ENCODE results near the gene AFMID. TPM values are rescaled to one million over a fixed set of nuclear protein-coding genes. Genes with fewer than 3 reads are reported as not detected.

AFMID gene
- total RNA-seq, 1 experiment from 2014 or later, result 65.0 TPM

- no peak for DNase-seq (ENCODE audit: low spot score)
- no peak for TF ChIP-seq EZH2 (IDR thresholded peaks at IDR 0.05; ENCODE audit: borderline replicate concordance, low read depth, low read length, poor library complexity, severe bottlenecking)
- no peak for TF ChIP-seq CTCF (conservative IDR thresholded peaks at IDR 0.05; ENCODE audit: low read depth, low read length)
- Histone ChIP-seq H3K27me3 (replicated peaks; ENCODE audit: insufficient read depth, low read depth, low read length, poor library complexity) (peaks cover 8% of the 10 kb centered on the region), H3K4me3 (ENCODE audit: low read depth, low read length, poor library complexity, severe bottlenecking) (no peak overlapping the region), H3K4me1 (ENCODE audit: insufficient read depth, low read length, poor library complexity, severe bottlenecking) (no peaks in the 10 kb centered on the region), H3K36me3 (ENCODE audit: insufficient read depth, low read length, poor library complexity, severe bottlenecking) (no peaks in the 10 kb centered on the region), H3K9me3 (ENCODE audit: low read depth, low read length, poor library complexity, severe bottlenecking) (no peaks in the 10 kb centered on the region), H3K27ac (ENCODE audit: low read depth, low read length, poor library complexity, severe bottlenecking) (no peak overlapping the region)
- ChIA-PET CTCF (no interaction called here), POLR2A (ENCODE audit: low non-redundant PET) (no interaction called here)
- no TSS peak for BruUV-seq (replicated peaks)
- intact Hi-C loops (cut with micrococcal nuclease; ENCODE audit: unreplicated experiment), result no loop called here
Observed at GRCh38 chr17:78236362-78237127, 49.4 kb downstream of the AFMID start.

- Histone ChIP-seq H3K9me3 (ENCODE audit: low read depth, low read length, poor library complexity, severe bottlenecking) (no peaks in the 10 kb centered on the region), H3K4me1 (ENCODE audit: insufficient read depth, low read length, poor library complexity, severe bottlenecking) (no peaks in the 10 kb centered on the region), H3K27me3 (replicated peaks; ENCODE audit: insufficient read depth, low read depth, low read length, poor library complexity) (no peaks in the 10 kb centered on the region), H3K4me3 (ENCODE audit: low read depth, low read length, poor library complexity, severe bottlenecking) (no peak overlapping the region), H3K36me3 (ENCODE audit: insufficient read depth, low read length, poor library complexity, severe bottlenecking) (no peaks in the 10 kb centered on the region), H3K27ac (ENCODE audit: low read depth, low read length, poor library complexity, severe bottlenecking) (no peak overlapping the region)
- intact Hi-C loops (cut with micrococcal nuclease; ENCODE audit: unreplicated experiment), result no loop called here
- POLR2A ChIA-PET (ENCODE audit: low non-redundant PET), result no interaction called here
- TF ChIP-seq EZH2 (IDR thresholded peaks at IDR 0.05; ENCODE audit: borderline replicate concordance, low read depth, low read length, poor library complexity, severe bottlenecking), result no peak
- TF ChIP-seq CTCF (conservative IDR thresholded peaks at IDR 0.05; ENCODE audit: low read depth, low read length), result no peak
- CTCF ChIA-PET, result no interaction called here
- BruUV-seq (replicated peaks), result no TSS peak
- DNase-seq (ENCODE audit: low spot score), result no peak
Observed at GRCh38 chr17:78237401-78238012, 50.3 kb downstream of the AFMID start.

- H3K27me3 ChIP-seq (replicated peaks; ENCODE audit: insufficient read depth, low read depth, low read length, poor library complexity), result no peaks in the 10 kb centered on the region
- no peak overlapping the region for H3K27ac ChIP-seq (ENCODE audit: low read depth, low read length, poor library complexity, severe bottlenecking)
- no peaks in the 10 kb centered on the region for H3K9me3 ChIP-seq (ENCODE audit: low read depth, low read length, poor library complexity, severe bottlenecking)
- H3K36me3 ChIP-seq (ENCODE audit: insufficient read depth, low read length, poor library complexity, severe bottlenecking), result no peaks in the 10 kb centered on the region
- no TSS peak for BruUV-seq (replicated peaks)
- no peak overlapping the region for H3K4me3 ChIP-seq (ENCODE audit: low read depth, low read length, poor library complexity, severe bottlenecking)
- no peak for TF ChIP-seq EZH2 (IDR thresholded peaks at IDR 0.05; ENCODE audit: borderline replicate concordance, low read depth, low read length, poor library complexity, severe bottlenecking)
- TF ChIP-seq CTCF (conservative IDR thresholded peaks at IDR 0.05; ENCODE audit: low read depth, low read length), result no peak
- H3K4me1 ChIP-seq (ENCODE audit: insufficient read depth, low read length, poor library complexity, severe bottlenecking), result no peaks in the 10 kb centered on the region
- intact Hi-C loops (cut with micrococcal nuclease; ENCODE audit: unreplicated experiment), result no loop called here
- POLR2A ChIA-PET (ENCODE audit: low non-redundant PET), result no interaction called here
- CTCF ChIA-PET, result no interaction called here
- no peak for DNase-seq (ENCODE audit: low spot score)
Observed at GRCh38 chr17:78238823-78239488, 51.8 kb downstream of the AFMID start.
